Fibroblast of skin of left biceps (primary cell): ENCODE results near the gene UNC13C.

Source experiments
- DNase-seq, 2 experiments: peaks; one replicate each; pipeline ENCODE4 v3.0.0-alpha.2; 2013; ENCODE audit warnings: low read depth in 2 of 2

UNC13C gene

GRCh38 chr15:54566654-54567053, 588.4 kb downstream of the UNC13C start:
- DNase-seq: no peak

- DNase-seq: no peak
These were observed 589.3 kb downstream of the UNC13C start for GRCh38 chr15:54567408-54568035.

- DNase-seq: no peak
These were observed 590.1 kb downstream of the UNC13C start for GRCh38 chr15:54568381-54568780.

GRCh38 chr15:54571576-54571975, 593.3 kb downstream of the UNC13C start:
- no peak for DNase-seq

- DNase-seq: no peak
These were observed 597.3 kb downstream of the UNC13C start for GRCh38 chr15:54575586-54575985.

- no peak for DNase-seq
These were observed 598.2 kb downstream of the UNC13C start for GRCh38 chr15:54576298-54576935.

- DNase-seq: no peak
These were observed 599.4 kb downstream of the UNC13C start for GRCh38 chr15:54577476-54578250.

- no peak for DNase-seq
These were observed 601.6 kb downstream of the UNC13C start for GRCh38 chr15:54579855-54580254.

- no peak for DNase-seq
These were observed 602.4 kb downstream of the UNC13C start for GRCh38 chr15:54580643-54581042.

- no peak for DNase-seq
These were observed 604.8 kb downstream of the UNC13C start for GRCh38 chr15:54582863-54583643.

- no peak for DNase-seq
These were observed 606.8 kb downstream of the UNC13C start for GRCh38 chr15:54585063-54585462.

GRCh38 chr15:54594115-54594514, 615.9 kb downstream of the UNC13C start:
- DNase-seq: no peak

GRCh38 chr15:54599386-54599785, 621.1 kb downstream of the UNC13C start:
- no peak for DNase-seq

GRCh38 chr15:54605043-54605442, 626.8 kb downstream of the UNC13C start:
- no peak for DNase-seq

- no peak for DNase-seq
These were observed 627.3 kb downstream of the UNC13C start for GRCh38 chr15:54605556-54605955.

GRCh38 chr15:54608876-54609835, 630.9 kb downstream of the UNC13C start:
- DNase-seq: no peak

GRCh38 chr15:54618120-54618519, 639.9 kb downstream of the UNC13C start:
- DNase-seq: no peak

GRCh38 chr15:54619180-54619579, 640.9 kb downstream of the UNC13C start:
- no peak for DNase-seq

- no peak for DNase-seq
These were observed 642.7 kb downstream of the UNC13C start for GRCh38 chr15:54620916-54621315.

- DNase-seq: no peak
These were observed 657.9 kb downstream of the UNC13C start for GRCh38 chr15:54636147-54636546.

GRCh38 chr15:54638666-54639065, 660.4 kb downstream of the UNC13C start:
- DNase-seq: no peak
